GM23338 (cell line): ENCODE results near the gene POLR2A. TPM values are rescaled to one million over a fixed set of nuclear protein-coding genes. Genes with fewer than 3 reads are reported as not detected.
A peak's percentile ranks its signal among the peaks of the same experiment; 100 is the strongest.

Source experiments
- ATAC-seq: fragments of 200-7000 bp; cut with Tn5 transposase; 3 replicates; pipeline ENCODE4 v1.9.1; 2020
- DNase-seq: peaks from one replicate; pipeline ENCODE4 v3.0.0-alpha.2; 2015; ENCODE audit warnings: low spot score
- H2AFZ ChIP-seq: fragments of 200-600 bp; sonication (generic); 2 replicates; pipeline ENCODE4 v1.8.0; 2016; ENCODE audit warnings: antibody characterized with exemption, mild to moderate bottlenecking, moderate library complexity
- H3F3A ChIP-seq: fragments of 200-600 bp; sonication (generic); replicated peaks from 2 replicates; pipeline ENCODE4 v1.8.0; 2017; ENCODE audit warnings: antibody characterized with exemption, mixed run types, low read depth
- H3K27ac ChIP-seq: fragments of 200-600 bp; sonication (generic); 2 replicates; pipeline ENCODE4 v1.6.1; 2016; ENCODE audit warnings: low read depth
- H3K27me3 ChIP-seq: fragments of 200-600 bp; sonication (generic); 2 replicates; pipeline ENCODE4 v1.8.0; 2016; ENCODE audit warnings: mild to moderate bottlenecking, mixed run types, moderate library complexity; ENCODE audit not compliant: insufficient read depth
- H3K36me3 ChIP-seq: fragments of 200-600 bp; sonication (generic); 2 replicates; pipeline ENCODE4 v1.8.0; 2016; ENCODE audit warnings: mild to moderate bottlenecking; ENCODE audit not compliant: insufficient read depth
- H3K4me1 ChIP-seq: fragments of 200-600 bp; sonication (generic); 2 replicates; pipeline ENCODE4 v1.8.0; 2016; ENCODE audit warnings: mild to moderate bottlenecking, moderate library complexity; ENCODE audit not compliant: insufficient read depth
- H3K4me2 ChIP-seq: fragments of 200-600 bp; sonication (generic); 2 replicates; pipeline ENCODE4 v1.7.1; 2017; ENCODE audit warnings: mixed run types
- H3K4me3 ChIP-seq: fragments of 200-600 bp; sonication (generic); 2 replicates; pipeline ENCODE4 v1.6.1; 2016; ENCODE audit warnings: mixed run types
- H3K79me2 ChIP-seq: fragments of 200-600 bp; sonication (generic); replicated peaks from 2 replicates; pipeline ENCODE4 v1.8.0; 2017; ENCODE audit warnings: mild to moderate bottlenecking; ENCODE audit not compliant: insufficient read depth
- H3K9me2 ChIP-seq: fragments of 200-600 bp; sonication (generic); 2 replicates; pipeline ENCODE4 v1.8.0; 2017; ENCODE audit not compliant: insufficient read depth
- H4K20me1 ChIP-seq: fragments of 200-600 bp; sonication (generic); replicated peaks from 2 replicates; pipeline ENCODE4 v1.8.0; 2017; ENCODE audit warnings: mild to moderate bottlenecking; ENCODE audit not compliant: insufficient read depth
- H3K27ac Mint-ChIP-seq: 2 replicates; pipeline ENCODE4 v1.8.0; 2020; ENCODE audit warnings: inconsistent platforms, mild to moderate bottlenecking, moderate library complexity, mixed read lengths
- H3K27me3 Mint-ChIP-seq: 3 replicates; pipeline ENCODE4 v1.8.0; 2022; ENCODE audit warnings: low read depth, mild to moderate bottlenecking, moderate library complexity, mixed read lengths, inconsistent platforms; ENCODE audit not compliant: insufficient read depth, poor library complexity
- H3K36me3 Mint-ChIP-seq: 3 replicates; pipeline ENCODE4 v1.8.0; 2021; ENCODE audit warnings: low read depth, mild to moderate bottlenecking, inconsistent platforms, moderate library complexity, mixed read lengths
- H3K4me1 Mint-ChIP-seq: 3 replicates; pipeline ENCODE4 v1.8.0; 2020; ENCODE audit warnings: mild to moderate bottlenecking, inconsistent platforms, mixed read lengths
- H3K4me3 Mint-ChIP-seq: 3 replicates; pipeline ENCODE4 v1.8.0; 2021; ENCODE audit warnings: moderate library complexity, mild to moderate bottlenecking, inconsistent platforms, mixed read lengths
- H3K9me3 Mint-ChIP-seq: 3 replicates; pipeline ENCODE4 v1.8.0; 2020; ENCODE audit warnings: moderate library complexity, mild to moderate bottlenecking, inconsistent platforms, mixed read lengths
- JUNB ChIP-seq: IDR thresholded peaks from one replicate; pipeline ENCODE4 v1.6.1; 2016; ENCODE audit warnings: antibody characterized with exemption; ENCODE audit not compliant: unreplicated experiment
- POLR2AphosphoS5 ChIP-seq: IDR thresholded peaks from 2 replicates; pipeline ENCODE4 v1.6.1; 2016; ENCODE audit warnings: antibody characterized with exemption, low read depth
- STAT1 ChIP-seq: IDR thresholded peaks from one replicate; pipeline ENCODE4 v1.6.1; 2016; ENCODE audit warnings: antibody characterized with exemption; ENCODE audit not compliant: unreplicated experiment
- ZNF114 ChIP-seq: fragments of 250-450 bp; sonication (Bioruptor Pico); IDR thresholded peaks from 2 replicates; pipeline ENCODE4 v1.5.0; 2020; ENCODE audit warnings: mild to moderate bottlenecking, moderate library complexity
- ZNF331 ChIP-seq: fragments of 250-450 bp; sonication (Bioruptor Pico); IDR thresholded peaks from 2 replicates; pipeline ENCODE4 v1.5.0; 2020; ENCODE audit warnings: low read depth, mild to moderate bottlenecking, moderate library complexity
- polyA plus RNA-seq: library from polyadenylated mRNA; unstranded; fragments of >200 nt; fragmentation: Nextera tagmentation; extraction: Ambion mirVana; gene quantifications from 2 replicates; pipeline ENCODE4 v1.2.1, GENCODE V29; 2016
- total RNA-seq: library from RNA; depleted of rRNA; stranded (reverse); fragments of >200 nt; shearing (Covaris generic); gene quantifications from 2 replicates; pipeline ENCODE4 v1.2.3, GENCODE V29; 2014
- TF ChIP-seq, protein P1 (sequence below), 2 experiments: fragments of 200-600 bp in 1 of 2; sonication (generic) in 1 of 2; conservative IDR thresholded peaks; 2 replicates each; pipeline versions ENCODE4 v1.5.1 to v1.6.1; 2016 to 2017; ENCODE audit warnings: antibody characterized with exemption in 2 of 2, low read depth in 2 of 2, mild to moderate bottlenecking in 2 of 2, moderate library complexity in 1 of 2
- TF ChIP-seq, protein P2 (sequence below): IDR thresholded peaks from one replicate; pipeline ENCODE4 v1.6.1; 2018; ENCODE audit warnings: antibody characterized with exemption; ENCODE audit not compliant: unreplicated experiment
- TF ChIP-seq, protein P3 (sequence below): IDR thresholded peaks from 2 replicates; pipeline ENCODE4 v1.6.1; 2016; ENCODE audit warnings: antibody characterized with exemption
- TF ChIP-seq, protein P4 (sequence below): fragments of 250-450 bp; sonication (Bioruptor Pico); IDR thresholded peaks from 2 replicates; pipeline ENCODE4 v1.5.0; 2020; ENCODE audit warnings: mild to moderate bottlenecking, moderate library complexity

The POLR2A gene
- total and polyA plus RNA-seq, 2 experiments from 2014 or later = 56.8 to 151 TPM

DNA sequence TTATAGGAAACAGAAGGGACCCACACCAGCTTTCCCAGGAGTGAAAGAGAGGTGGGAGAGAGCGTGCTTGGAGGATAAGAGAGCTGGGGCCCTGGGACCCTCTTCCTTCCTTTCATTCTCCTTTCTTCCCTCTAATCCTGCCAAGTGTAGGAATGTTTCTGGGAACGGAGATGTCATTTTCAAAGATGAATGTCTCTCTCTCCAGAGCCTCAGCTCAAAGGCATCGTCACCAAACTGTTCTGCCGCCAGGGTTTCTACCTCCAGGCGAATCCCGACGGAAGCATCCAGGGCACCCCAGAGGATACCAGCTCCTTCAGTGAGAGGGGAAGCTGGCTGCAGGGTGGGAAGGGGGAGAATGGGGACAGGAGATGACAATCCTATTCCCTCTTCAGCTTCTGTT is 42.9 kb upstream of the POLR2A start:
- H3K9me2 ChIP-seq = no peaks in the 10 kb centered on the region
- Mint-ChIP-seq H3K9me3 (no peaks in the 10 kb centered on the region), H3K4me1 (peaks cover 38% of the 10 kb centered on the region), H3K4me3 (peak overlapping the region; percentile 96), H3K27me3 (peaks cover 50% of the 10 kb centered on the region), H3K27ac (no peak overlapping the region), H3K36me3 (no peaks in the 10 kb centered on the region; the same call in 2 of the 3 replicates)
- H3K27me3 ChIP-seq = peaks cover 48% of the 10 kb centered on the region
- no peaks in the 10 kb centered on the region for H3K36me3 ChIP-seq
- peaks cover 37% of the 10 kb centered on the region for H3K4me1 ChIP-seq
- peak overlapping the region; percentile 65; the same call in 1 of the 2 replicates for H3K27ac ChIP-seq
- H3K4me2 ChIP-seq = peak overlapping the region; percentile 76
- H2AFZ ChIP-seq = peak overlapping the region; percentile 72; the same call in 1 of the 2 replicates
- H4K20me1 ChIP-seq = peaks cover 3% of the 10 kb centered on the region; the same call in 1 of the 2 replicates
- H3K79me2 ChIP-seq = no peaks in the 10 kb centered on the region
- peaks cover 49% of the 10 kb centered on the region for H3F3A ChIP-seq
- no peak for ATAC-seq
- peak; percentile 44 for DNase-seq
- TF ChIP-seq, protein P1, sequence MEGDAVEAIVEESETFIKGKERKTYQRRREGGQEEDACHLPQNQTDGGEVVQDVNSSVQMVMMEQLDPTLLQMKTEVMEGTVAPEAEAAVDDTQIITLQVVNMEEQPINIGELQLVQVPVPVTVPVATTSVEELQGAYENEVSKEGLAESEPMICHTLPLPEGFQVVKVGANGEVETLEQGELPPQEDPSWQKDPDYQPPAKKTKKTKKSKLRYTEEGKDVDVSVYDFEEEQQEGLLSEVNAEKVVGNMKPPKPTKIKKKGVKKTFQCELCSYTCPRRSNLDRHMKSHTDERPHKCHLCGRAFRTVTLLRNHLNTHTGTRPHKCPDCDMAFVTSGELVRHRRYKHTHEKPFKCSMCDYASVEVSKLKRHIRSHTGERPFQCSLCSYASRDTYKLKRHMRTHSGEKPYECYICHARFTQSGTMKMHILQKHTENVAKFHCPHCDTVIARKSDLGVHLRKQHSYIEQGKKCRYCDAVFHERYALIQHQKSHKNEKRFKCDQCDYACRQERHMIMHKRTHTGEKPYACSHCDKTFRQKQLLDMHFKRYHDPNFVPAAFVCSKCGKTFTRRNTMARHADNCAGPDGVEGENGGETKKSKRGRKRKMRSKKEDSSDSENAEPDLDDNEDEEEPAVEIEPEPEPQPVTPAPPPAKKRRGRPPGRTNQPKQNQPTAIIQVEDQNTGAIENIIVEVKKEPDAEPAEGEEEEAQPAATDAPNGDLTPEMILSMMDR (conservative IDR thresholded peaks at IDR 0.05; ENCODE audit: low read depth in 2 of 2) = 0 out of 4 replicates have a peak, but pooled peaks of 1 of the 2 experiments have one; percentile 2
- TF ChIP-seq POLR2AphosphoS5 = no peak
- H3K4me3 ChIP-seq = peak overlapping the region; percentile 98

DNA sequence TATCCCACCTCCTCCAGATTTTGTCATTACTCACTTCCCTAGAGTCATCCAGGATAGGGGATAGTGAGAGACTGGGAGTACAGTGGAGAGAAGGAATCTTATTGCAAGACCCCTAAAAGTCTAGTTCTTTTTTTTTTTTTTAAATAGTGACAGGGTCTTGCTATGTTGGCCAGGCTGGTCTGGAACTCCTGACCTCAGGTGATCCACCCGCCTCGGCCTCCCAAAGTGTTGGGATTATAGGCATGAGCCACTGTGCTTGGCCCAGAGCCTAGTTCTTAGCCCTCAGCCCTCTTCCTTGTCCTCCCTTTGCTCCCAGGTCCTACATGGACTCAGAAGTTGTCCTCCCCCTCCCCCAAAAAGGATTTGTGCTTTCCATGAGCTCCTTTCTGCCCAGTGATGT is 42.0 kb upstream of the POLR2A start:
- ATAC-seq (no peak), DNase-seq (no peak)
- peak overlapping the region; percentile 96; the same call in 1 of the 3 replicates for H3K4me3 Mint-ChIP-seq
- Histone ChIP-seq H3K27me3 (peaks cover 57% of the 10 kb centered on the region), H3K9me2 (no peaks in the 10 kb centered on the region), H3K79me2 (no peaks in the 10 kb centered on the region), H3K4me2 (peak overlapping the region; percentile 76; the same call in 1 of the 2 replicates), H3K36me3 (no peaks in the 10 kb centered on the region), H4K20me1 (peaks cover 3% of the 10 kb centered on the region; the same call in 1 of the 2 replicates), H3K27ac (no peak overlapping the region), H2AFZ (no peak overlapping the region), H3K4me1 (peaks cover 42% of the 10 kb centered on the region), H3K4me3 (no peak overlapping the region), H3F3A (peaks cover 51% of the 10 kb centered on the region)
- no peak overlapping the region for H3K27ac Mint-ChIP-seq
- peaks cover 49% of the 10 kb centered on the region for H3K27me3 Mint-ChIP-seq
- peaks cover 44% of the 10 kb centered on the region for H3K4me1 Mint-ChIP-seq
- H3K9me3 Mint-ChIP-seq = no peaks in the 10 kb centered on the region
- H3K36me3 Mint-ChIP-seq = no peaks in the 10 kb centered on the region; the same call in 2 of the 3 replicates
- TF ChIP-seq STAT1 = no peak
- TF ChIP-seq ZNF114 (CRISPR knock-in tag) = no peak
- TF ChIP-seq, protein P2, sequence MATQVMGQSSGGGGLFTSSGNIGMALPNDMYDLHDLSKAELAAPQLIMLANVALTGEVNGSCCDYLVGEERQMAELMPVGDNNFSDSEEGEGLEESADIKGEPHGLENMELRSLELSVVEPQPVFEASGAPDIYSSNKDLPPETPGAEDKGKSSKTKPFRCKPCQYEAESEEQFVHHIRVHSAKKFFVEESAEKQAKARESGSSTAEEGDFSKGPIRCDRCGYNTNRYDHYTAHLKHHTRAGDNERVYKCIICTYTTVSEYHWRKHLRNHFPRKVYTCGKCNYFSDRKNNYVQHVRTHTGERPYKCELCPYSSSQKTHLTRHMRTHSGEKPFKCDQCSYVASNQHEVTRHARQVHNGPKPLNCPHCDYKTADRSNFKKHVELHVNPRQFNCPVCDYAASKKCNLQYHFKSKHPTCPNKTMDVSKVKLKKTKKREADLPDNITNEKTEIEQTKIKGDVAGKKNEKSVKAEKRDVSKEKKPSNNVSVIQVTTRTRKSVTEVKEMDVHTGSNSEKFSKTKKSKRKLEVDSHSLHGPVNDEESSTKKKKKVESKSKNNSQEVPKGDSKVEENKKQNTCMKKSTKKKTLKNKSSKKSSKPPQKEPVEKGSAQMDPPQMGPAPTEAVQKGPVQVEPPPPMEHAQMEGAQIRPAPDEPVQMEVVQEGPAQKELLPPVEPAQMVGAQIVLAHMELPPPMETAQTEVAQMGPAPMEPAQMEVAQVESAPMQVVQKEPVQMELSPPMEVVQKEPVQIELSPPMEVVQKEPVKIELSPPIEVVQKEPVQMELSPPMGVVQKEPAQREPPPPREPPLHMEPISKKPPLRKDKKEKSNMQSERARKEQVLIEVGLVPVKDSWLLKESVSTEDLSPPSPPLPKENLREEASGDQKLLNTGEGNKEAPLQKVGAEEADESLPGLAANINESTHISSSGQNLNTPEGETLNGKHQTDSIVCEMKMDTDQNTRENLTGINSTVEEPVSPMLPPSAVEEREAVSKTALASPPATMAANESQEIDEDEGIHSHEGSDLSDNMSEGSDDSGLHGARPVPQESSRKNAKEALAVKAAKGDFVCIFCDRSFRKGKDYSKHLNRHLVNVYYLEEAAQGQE = no peak
- TF ChIP-seq POLR2AphosphoS5 = no peak
- TF ChIP-seq, protein P3, sequence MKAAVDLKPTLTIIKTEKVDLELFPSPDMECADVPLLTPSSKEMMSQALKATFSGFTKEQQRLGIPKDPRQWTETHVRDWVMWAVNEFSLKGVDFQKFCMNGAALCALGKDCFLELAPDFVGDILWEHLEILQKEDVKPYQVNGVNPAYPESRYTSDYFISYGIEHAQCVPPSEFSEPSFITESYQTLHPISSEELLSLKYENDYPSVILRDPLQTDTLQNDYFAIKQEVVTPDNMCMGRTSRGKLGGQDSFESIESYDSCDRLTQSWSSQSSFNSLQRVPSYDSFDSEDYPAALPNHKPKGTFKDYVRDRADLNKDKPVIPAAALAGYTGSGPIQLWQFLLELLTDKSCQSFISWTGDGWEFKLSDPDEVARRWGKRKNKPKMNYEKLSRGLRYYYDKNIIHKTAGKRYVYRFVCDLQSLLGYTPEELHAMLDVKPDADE = no peak
- no peak for TF ChIP-seq JUNB
- TF ChIP-seq, protein P4, sequence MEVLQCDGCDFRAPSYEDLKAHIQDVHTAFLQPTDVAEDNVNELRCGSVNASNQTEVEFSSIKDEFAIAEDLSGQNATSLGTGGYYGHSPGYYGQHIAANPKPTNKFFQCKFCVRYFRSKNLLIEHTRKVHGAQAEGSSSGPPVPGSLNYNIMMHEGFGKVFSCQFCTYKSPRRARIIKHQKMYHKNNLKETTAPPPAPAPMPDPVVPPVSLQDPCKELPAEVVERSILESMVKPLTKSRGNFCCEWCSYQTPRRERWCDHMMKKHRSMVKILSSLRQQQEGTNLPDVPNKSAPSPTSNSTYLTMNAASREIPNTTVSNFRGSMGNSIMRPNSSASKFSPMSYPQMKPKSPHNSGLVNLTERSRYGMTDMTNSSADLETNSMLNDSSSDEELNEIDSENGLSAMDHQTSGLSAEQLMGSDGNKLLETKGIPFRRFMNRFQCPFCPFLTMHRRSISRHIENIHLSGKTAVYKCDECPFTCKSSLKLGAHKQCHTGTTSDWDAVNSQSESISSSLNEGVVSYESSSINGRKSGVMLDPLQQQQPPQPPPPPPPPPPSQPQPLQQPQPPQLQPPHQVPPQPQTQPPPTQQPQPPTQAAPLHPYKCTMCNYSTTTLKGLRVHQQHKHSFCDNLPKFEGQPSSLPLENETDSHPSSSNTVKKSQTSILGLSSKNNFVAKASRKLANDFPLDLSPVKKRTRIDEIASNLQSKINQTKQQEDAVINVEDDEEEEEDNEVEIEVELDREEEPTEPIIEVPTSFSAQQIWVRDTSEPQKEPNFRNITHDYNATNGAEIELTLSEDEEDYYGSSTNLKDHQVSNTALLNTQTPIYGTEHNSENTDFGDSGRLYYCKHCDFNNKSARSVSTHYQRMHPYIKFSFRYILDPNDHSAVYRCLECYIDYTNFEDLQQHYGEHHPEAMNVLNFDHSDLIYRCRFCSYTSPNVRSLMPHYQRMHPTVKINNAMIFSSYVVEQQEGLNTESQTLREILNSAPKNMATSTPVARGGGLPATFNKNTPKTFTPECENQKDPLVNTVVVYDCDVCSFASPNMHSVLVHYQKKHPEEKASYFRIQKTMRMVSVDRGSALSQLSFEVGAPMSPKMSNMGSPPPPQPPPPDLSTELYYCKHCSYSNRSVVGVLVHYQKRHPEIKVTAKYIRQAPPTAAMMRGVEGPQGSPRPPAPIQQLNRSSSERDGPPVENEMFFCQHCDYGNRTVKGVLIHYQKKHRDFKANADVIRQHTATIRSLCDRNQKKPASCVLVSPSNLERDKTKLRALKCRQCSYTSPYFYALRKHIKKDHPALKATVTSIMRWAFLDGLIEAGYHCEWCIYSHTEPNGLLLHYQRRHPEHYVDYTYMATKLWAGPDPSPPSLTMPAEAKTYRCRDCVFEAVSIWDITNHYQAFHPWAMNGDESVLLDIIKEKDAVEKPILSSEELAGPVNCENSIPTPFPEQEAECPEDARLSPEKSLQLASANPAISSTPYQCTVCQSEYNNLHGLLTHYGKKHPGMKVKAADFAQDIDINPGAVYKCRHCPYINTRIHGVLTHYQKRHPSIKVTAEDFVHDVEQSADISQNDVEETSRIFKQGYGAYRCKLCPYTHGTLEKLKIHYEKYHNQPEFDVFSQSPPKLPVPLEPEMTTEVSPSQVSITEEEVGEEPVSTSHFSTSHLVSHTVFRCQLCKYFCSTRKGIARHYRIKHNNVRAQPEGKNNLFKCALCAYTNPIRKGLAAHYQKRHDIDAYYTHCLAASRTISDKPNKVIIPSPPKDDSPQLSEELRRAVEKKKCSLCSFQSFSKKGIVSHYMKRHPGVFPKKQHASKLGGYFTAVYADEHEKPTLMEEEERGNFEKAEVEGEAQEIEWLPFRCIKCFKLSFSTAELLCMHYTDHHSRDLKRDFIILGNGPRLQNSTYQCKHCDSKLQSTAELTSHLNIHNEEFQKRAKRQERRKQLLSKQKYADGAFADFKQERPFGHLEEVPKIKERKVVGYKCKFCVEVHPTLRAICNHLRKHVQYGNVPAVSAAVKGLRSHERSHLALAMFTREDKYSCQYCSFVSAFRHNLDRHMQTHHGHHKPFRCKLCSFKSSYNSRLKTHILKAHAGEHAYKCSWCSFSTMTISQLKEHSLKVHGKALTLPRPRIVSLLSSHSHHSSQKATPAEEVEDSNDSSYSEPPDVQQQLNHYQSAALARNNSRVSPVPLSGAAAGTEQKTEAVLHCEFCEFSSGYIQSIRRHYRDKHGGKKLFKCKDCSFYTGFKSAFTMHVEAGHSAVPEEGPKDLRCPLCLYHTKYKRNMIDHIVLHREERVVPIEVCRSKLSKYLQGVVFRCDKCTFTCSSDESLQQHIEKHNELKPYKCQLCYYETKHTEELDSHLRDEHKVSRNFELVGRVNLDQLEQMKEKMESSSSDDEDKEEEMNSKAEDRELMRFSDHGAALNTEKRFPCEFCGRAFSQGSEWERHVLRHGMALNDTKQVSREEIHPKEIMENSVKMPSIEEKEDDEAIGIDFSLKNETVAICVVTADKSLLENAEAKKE (CRISPR knock-in tag) = no peak
- TF ChIP-seq ZNF331 (CRISPR knock-in tag) = no peak
